ENCODE data around the gene POU2F2. TPM values are rescaled to one million over a fixed set of nuclear protein-coding genes. Genes with fewer than 3 reads are reported as not detected.

The POU2F2 gene
- total RNA-seq, 1 donor from 2014 or later = 1.6 TPM

DNA sequence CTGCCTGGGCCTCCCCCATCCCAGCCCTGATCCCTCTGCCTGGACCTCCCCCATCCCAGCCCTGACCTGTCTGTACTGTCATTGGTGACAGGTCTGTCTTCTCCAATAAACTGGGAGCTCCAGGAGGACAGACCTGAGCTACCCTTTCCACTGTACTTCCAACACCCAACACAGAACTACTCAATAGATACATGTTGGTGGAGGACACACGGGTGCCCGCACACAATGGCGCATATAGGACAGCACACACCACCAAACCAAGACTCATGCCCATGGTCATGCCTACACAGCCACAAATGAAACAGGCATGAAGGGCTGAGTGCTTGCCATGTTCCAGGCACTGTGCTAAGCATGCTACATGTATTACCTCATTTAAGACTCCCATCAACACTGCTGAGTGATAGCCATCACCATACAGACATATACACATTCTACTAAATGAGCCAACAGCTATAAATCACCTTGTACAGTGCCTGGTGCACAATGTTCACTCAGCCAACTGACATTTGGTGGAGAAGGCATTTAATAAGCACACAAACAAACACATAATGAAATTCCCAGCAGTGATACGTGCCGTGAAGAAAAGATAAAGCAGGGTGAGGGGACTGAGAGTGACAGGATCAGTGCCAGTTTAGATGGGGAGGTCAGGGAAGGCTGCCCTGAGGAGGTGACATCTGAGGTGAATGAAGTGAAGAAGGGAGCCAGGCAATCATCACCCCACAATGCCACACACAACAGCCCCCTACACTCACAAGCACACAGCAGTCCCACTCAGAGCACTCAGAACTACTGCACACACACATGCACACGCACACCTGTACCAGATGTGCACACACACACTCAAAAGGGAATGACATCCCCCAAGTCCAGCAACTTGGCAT lies 857 bp downstream of the POU2F2 start:
- no peaks in the 10 kb centered on the region for H3K36me3 Mint-ChIP-seq (ENCODE audit: insufficient read depth)
- peaks cover 3% of the 10 kb centered on the region for H3K4me1 Mint-ChIP-seq (ENCODE audit: low read depth)
- TF ChIP-seq, protein P1, sequence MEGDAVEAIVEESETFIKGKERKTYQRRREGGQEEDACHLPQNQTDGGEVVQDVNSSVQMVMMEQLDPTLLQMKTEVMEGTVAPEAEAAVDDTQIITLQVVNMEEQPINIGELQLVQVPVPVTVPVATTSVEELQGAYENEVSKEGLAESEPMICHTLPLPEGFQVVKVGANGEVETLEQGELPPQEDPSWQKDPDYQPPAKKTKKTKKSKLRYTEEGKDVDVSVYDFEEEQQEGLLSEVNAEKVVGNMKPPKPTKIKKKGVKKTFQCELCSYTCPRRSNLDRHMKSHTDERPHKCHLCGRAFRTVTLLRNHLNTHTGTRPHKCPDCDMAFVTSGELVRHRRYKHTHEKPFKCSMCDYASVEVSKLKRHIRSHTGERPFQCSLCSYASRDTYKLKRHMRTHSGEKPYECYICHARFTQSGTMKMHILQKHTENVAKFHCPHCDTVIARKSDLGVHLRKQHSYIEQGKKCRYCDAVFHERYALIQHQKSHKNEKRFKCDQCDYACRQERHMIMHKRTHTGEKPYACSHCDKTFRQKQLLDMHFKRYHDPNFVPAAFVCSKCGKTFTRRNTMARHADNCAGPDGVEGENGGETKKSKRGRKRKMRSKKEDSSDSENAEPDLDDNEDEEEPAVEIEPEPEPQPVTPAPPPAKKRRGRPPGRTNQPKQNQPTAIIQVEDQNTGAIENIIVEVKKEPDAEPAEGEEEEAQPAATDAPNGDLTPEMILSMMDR (IDR thresholded peaks at IDR 0.05; ENCODE audit: unreplicated experiment) = no peak
- H3K27ac Mint-ChIP-seq = no peak overlapping the region
- no peak for DNase-seq (ENCODE audit: low spot score, unreplicated experiment)
- no peak overlapping the region for H3K4me3 Mint-ChIP-seq (ENCODE audit: low read depth)
- H3K27me3 Mint-ChIP-seq = peaks cover 64% of the 10 kb centered on the region
- no peaks in the 10 kb centered on the region for H3K9me3 Mint-ChIP-seq (ENCODE audit: low read depth)

DNA sequence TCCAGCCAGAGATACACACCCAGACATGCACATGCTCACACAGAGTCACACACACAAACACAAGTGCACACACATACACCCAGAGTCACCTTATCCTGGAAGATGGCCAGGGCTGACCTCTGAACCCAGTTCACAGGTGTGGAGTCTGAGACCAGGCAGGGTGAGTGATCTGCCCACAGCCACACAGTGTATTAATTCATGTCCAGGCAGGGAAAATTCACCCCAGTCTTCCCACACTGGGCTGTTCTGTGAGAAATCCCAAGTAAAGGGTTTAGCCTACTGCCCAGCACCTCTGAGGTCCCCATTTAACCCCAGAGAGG lies 2.0 kb downstream of the POU2F2 start:
- Mint-ChIP-seq H3K27me3 (peaks cover 65% of the 10 kb centered on the region), H3K27ac (no peak overlapping the region), H3K4me3 (ENCODE audit: low read depth) (no peak overlapping the region), H3K36me3 (ENCODE audit: insufficient read depth) (no peaks in the 10 kb centered on the region), H3K4me1 (ENCODE audit: low read depth) (peaks cover 3% of the 10 kb centered on the region), H3K9me3 (ENCODE audit: low read depth) (no peaks in the 10 kb centered on the region)
- TF ChIP-seq, protein P1 (IDR thresholded peaks at IDR 0.05; ENCODE audit: unreplicated experiment) = no peak
- no peak for DNase-seq (ENCODE audit: low spot score, unreplicated experiment)

- no peak overlapping the region for H3K4me3 Mint-ChIP-seq (ENCODE audit: low read depth)
- DNase-seq (ENCODE audit: low spot score, unreplicated experiment) = no peak
- H3K36me3 Mint-ChIP-seq (ENCODE audit: insufficient read depth) = no peaks in the 10 kb centered on the region
- H3K27ac Mint-ChIP-seq = no peak overlapping the region
- H3K4me1 Mint-ChIP-seq (ENCODE audit: low read depth) = peaks cover 3% of the 10 kb centered on the region
- no peaks in the 10 kb centered on the region for H3K9me3 Mint-ChIP-seq (ENCODE audit: low read depth)
- peaks cover 67% of the 10 kb centered on the region for H3K27me3 Mint-ChIP-seq
- TF ChIP-seq, protein P1 (IDR thresholded peaks at IDR 0.05; ENCODE audit: unreplicated experiment) = no peak
Measured at GRCh38 chr19:42129399-42130253, 2.6 kb downstream of the POU2F2 start.

- H3K27ac Mint-ChIP-seq = no peak overlapping the region
- TF ChIP-seq, protein P1 (IDR thresholded peaks at IDR 0.05; ENCODE audit: unreplicated experiment) = no peak
- H3K27me3 Mint-ChIP-seq = peaks cover 55% of the 10 kb centered on the region
- no peak for DNase-seq (ENCODE audit: low spot score, unreplicated experiment)
- H3K4me3 Mint-ChIP-seq (ENCODE audit: low read depth) = no peak overlapping the region
- no peaks in the 10 kb centered on the region for H3K36me3 Mint-ChIP-seq (ENCODE audit: insufficient read depth)
- no peaks in the 10 kb centered on the region for H3K4me1 Mint-ChIP-seq (ENCODE audit: low read depth)
- no peaks in the 10 kb centered on the region for H3K9me3 Mint-ChIP-seq (ENCODE audit: low read depth)
Measured at GRCh38 chr19:42126574-42126973, 5.7 kb downstream of the POU2F2 start.

DNA sequence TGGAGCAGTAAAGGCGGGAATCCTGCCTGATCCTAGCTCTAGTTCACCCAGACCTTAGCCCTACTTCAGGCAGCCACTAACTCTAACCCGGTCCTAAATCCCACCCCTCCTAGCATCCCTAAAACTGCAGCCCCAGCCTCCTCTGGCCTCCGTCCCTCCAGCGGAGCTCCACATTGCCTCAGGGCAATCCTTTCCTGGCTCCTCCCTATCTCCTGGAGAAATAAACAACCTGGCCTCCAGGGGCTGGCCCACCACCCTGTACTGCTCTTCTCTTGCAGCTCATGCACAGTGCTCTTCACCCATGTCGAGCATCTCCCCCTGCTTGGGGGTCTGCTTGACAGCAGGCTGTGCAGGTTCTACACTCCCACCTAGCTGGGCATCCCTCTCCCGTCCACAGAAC lies 6.7 kb downstream of the POU2F2 start:
- DNase-seq (ENCODE audit: low spot score, unreplicated experiment) = no peak
- peaks cover 51% of the 10 kb centered on the region for H3K27me3 Mint-ChIP-seq
- no peaks in the 10 kb centered on the region for H3K36me3 Mint-ChIP-seq (ENCODE audit: insufficient read depth)
- TF ChIP-seq, protein P1 (IDR thresholded peaks at IDR 0.05; ENCODE audit: unreplicated experiment) = no peak
- no peak overlapping the region for H3K27ac Mint-ChIP-seq
- no peak overlapping the region for H3K4me3 Mint-ChIP-seq (ENCODE audit: low read depth)
- H3K4me1 Mint-ChIP-seq (ENCODE audit: low read depth) = no peaks in the 10 kb centered on the region
- H3K9me3 Mint-ChIP-seq (ENCODE audit: low read depth) = no peaks in the 10 kb centered on the region
